ENCODE measurements around the gene THSD4.
A peak's percentile ranks its signal among the peaks of the same experiment; 100 is the strongest.

Gene THSD4

DNA sequence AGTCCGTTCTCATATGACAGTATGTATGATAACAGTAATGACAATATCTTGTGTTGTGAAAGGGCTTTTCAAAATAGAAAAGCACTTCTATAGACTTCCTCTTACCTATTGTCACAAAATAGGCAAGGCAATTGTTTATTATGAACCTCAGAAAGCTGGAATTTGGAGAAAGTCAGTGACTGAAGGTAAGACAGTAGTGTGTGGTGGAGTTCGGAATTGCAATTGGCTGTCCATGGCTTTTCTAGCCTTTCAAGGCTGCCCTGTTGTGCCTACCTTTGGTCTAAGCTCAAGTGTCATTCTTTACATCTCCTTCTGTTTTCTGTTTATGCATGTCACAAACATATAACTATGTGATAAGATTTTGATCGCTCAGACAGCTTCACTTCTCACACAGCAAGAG is 475.8 kb downstream of the THSD4 start:
- H3K36me3 ChIP-seq (ENCODE audit: control insufficient read depth in 5 of 5, insufficient read depth in 5 of 5, low read length in 5 of 5): no peaks in the 10 kb centered on the region
- H3K4me3 ChIP-seq (ENCODE audit: low read depth in 1 of 5, low read length in 5 of 5): no peak overlapping the region
- H3K9me3 ChIP-seq (ENCODE audit: control insufficient read depth in 5 of 5, low read length in 5 of 5): peaks cover 0 to 7% (median 5%) of the 10 kb centered on the region in 5 donors
- no peak overlapping the region for H3K27ac ChIP-seq (ENCODE audit: low read depth, low read length)
- H3K27me3 ChIP-seq (ENCODE audit: control insufficient read depth in 5 of 5, insufficient read depth in 4 of 5, low read length in 5 of 5): no peaks in the 10 kb centered on the region
- peaks cover 0 to 2% (median 0%) of the 10 kb centered on the region in 5 donors for H3K4me1 ChIP-seq (ENCODE audit: control insufficient read depth in 5 of 5, insufficient read depth in 5 of 5, low read length in 5 of 5)
- no peak overlapping the region for H3K9ac ChIP-seq (ENCODE audit: low read length in 5 of 5)

DNA sequence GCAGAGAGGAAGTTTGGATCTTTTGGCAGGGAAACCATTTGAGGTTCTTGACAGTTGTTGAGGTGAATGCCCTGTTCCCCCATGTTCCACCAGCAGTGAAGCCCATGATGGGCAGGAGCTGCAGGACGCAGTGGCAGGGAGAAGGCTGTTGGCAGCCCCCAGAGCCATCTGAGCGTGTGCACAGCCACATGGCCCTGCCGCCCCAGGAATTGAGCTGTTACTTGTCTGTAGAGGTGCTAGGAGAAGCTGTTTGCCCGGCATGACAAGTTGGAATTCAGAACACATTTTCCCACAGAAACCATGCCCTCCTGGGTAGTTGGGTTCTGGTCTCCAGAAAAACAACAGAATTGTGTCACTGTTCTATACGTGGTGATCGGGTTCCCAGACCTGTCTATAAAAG is 476.9 kb downstream of the THSD4 start:
- Histone ChIP-seq H3K4me1 (ENCODE audit: control insufficient read depth in 5 of 5, insufficient read depth in 5 of 5, low read length in 5 of 5) (peaks cover 0 to 12% (median 9%) of the 10 kb centered on the region in 5 donors), H3K27ac (ENCODE audit: low read depth, low read length) (no peak overlapping the region), H3K9me3 (ENCODE audit: control insufficient read depth in 5 of 5, low read length in 5 of 5) (no peaks in the 10 kb centered on the region), H3K4me3 (ENCODE audit: low read depth in 1 of 5, low read length in 5 of 5) (no peak overlapping the region), H3K27me3 (ENCODE audit: control insufficient read depth in 5 of 5, insufficient read depth in 4 of 5, low read length in 5 of 5) (no peaks in the 10 kb centered on the region), H3K36me3 (ENCODE audit: control insufficient read depth in 5 of 5, insufficient read depth in 5 of 5, low read length in 5 of 5) (no peaks in the 10 kb centered on the region), H3K9ac (ENCODE audit: low read length in 5 of 5) (no peak overlapping the region)

DNA sequence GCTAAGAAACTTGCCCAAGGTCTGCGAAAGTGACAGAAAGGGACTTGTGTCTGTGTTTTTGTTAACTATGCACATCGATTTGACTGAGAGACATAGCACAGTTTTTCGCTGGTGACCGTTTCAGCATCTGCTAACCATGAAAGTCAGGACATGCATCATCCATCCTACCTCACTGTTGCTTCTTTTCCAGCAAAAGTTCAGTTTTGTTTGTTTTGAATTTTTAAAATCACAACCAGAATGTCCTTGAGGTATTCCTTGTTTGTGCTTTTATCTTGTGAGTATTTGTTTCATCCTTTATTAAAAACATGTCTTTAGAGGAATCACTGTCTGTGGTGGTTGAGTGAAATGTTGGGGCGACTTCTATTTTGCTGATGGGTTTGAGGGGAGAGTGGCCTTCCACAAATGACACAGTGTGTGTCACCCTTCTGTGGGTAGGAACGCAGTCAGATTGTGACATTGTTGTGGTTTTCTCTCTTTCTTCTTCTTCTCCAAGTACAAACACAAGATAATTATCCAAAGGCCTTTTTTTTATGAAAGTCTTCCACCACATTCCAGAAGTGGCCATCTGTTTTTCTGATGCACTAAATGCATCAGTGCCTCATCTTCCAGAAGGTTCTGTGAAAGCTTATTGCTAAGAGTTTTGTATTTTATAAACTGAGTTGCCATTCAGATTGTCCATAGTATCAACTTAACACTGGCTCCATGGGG is 480.7 kb downstream of the THSD4 start:
- H3K4me1 ChIP-seq (ENCODE audit: control insufficient read depth in 5 of 5, insufficient read depth in 5 of 5, low read length in 5 of 5): peaks cover 0 to 46% (median 24%) of the 10 kb centered on the region in 5 donors
- H3K27ac ChIP-seq (ENCODE audit: low read depth, low read length): peak overlapping the region; percentile 47
- H3K9ac ChIP-seq (ENCODE audit: low read length in 5 of 5): no peak overlapping the region
- H3K9me3 ChIP-seq (ENCODE audit: control insufficient read depth in 5 of 5, low read length in 5 of 5): no peaks in the 10 kb centered on the region
- H3K27me3 ChIP-seq (ENCODE audit: control insufficient read depth in 5 of 5, insufficient read depth in 4 of 5, low read length in 5 of 5): no peaks in the 10 kb centered on the region
- no peaks in the 10 kb centered on the region for H3K36me3 ChIP-seq (ENCODE audit: control insufficient read depth in 5 of 5, insufficient read depth in 5 of 5, low read length in 5 of 5)
- no peak overlapping the region for H3K4me3 ChIP-seq (ENCODE audit: low read depth in 1 of 5, low read length in 5 of 5)

DNA sequence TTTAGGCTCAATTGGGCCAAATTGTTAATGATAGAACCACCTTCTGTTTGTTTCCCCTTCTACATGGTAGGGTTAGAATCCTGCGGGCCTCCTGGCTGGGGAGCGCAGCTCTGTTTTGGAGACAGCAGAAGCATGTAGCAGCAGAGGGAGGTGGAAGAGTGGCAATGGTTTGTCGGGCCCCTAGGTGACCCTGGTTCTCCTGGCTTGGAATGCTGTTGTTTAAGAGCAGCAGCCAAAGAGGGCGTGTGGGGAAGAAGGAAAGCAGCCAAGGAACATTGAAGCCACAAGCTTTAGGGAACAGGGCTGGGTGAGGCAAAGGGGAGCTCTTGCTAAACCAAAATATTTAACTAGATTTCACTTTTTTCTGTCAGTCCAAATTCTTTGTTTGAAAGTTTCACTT is 481.4 kb downstream of the THSD4 start:
- H3K27ac ChIP-seq (ENCODE audit: low read depth, low read length): peak overlapping the region; percentile 47
- no peaks in the 10 kb centered on the region for H3K9me3 ChIP-seq (ENCODE audit: control insufficient read depth in 5 of 5, low read length in 5 of 5)

DNA sequence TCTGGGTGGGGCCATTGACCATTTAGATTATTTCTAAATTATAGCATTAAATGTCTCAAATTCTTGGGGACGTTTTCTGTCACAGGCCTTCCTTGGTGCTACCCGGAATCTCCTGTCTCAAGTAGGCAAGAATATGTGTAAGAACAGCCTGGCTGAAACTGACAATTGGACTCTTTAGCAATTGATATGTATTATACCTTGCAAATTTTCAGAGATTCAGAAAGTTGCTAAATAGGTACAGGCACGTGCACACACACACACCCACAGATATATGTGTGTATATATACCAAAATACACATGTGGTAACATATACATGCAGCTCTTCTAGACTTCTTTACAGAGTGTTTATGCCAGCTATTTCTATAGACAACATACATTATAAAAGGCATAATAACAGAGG is 481.9 kb downstream of the THSD4 start:
- Histone ChIP-seq H3K4me1 (ENCODE audit: control insufficient read depth in 5 of 5, insufficient read depth in 5 of 5, low read length in 5 of 5) (peaks cover 0 to 53% (median 31%) of the 10 kb centered on the region in 5 donors), H3K27ac (ENCODE audit: low read depth, low read length) (peak overlapping the region; percentile 47), H3K9me3 (ENCODE audit: control insufficient read depth in 5 of 5, low read length in 5 of 5) (no peaks in the 10 kb centered on the region), H3K9ac (ENCODE audit: low read length in 5 of 5) (no peak overlapping the region), H3K27me3 (ENCODE audit: control insufficient read depth in 5 of 5, insufficient read depth in 4 of 5, low read length in 5 of 5) (no peaks in the 10 kb centered on the region), H3K4me3 (ENCODE audit: low read depth in 1 of 5, low read length in 5 of 5) (no peak overlapping the region), H3K36me3 (ENCODE audit: control insufficient read depth in 5 of 5, insufficient read depth in 5 of 5, low read length in 5 of 5) (no peaks in the 10 kb centered on the region)

More for the DNA sequence above, 481.4 kb downstream of the THSD4 start:
- H3K36me3 ChIP-seq (ENCODE audit: control insufficient read depth in 5 of 5, insufficient read depth in 5 of 5, low read length in 5 of 5): no peaks in the 10 kb centered on the region
- no peak overlapping the region for H3K4me3 ChIP-seq (ENCODE audit: low read depth in 1 of 5, low read length in 5 of 5)
- H3K27me3 ChIP-seq (ENCODE audit: control insufficient read depth in 5 of 5, insufficient read depth in 4 of 5, low read length in 5 of 5): no peaks in the 10 kb centered on the region
- H3K4me1 ChIP-seq (ENCODE audit: control insufficient read depth in 5 of 5, insufficient read depth in 5 of 5, low read length in 5 of 5): peaks cover 0 to 53% (median 31%) of the 10 kb centered on the region in 5 donors
- no peak overlapping the region for H3K9ac ChIP-seq (ENCODE audit: low read length in 5 of 5)

DNA sequence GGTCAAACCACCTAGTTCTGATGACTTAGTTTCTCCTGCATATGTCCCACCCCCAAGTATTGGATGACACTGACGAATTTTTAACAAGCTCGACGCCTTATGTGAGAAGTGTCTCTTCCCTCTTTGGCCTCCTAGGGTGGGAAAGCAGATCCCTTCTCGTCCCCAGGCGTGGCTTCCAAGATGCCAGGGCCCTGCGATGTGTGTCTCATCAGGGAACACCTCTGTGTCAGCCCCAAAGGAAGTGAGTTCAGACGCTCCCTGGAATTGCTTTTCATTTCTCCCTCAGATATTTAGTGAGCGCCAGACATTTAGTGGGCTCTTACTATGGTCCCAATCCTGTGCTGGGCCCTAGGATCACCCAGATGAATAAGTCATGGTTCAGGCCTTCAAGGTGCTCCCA is 482.4 kb downstream of the THSD4 start:
- no peaks in the 10 kb centered on the region for H3K27me3 ChIP-seq (ENCODE audit: control insufficient read depth in 5 of 5, insufficient read depth in 4 of 5, low read length in 5 of 5)
- peaks cover 0 to 53% (median 31%) of the 10 kb centered on the region in 5 donors for H3K4me1 ChIP-seq (ENCODE audit: control insufficient read depth in 5 of 5, insufficient read depth in 5 of 5, low read length in 5 of 5)

DNA sequence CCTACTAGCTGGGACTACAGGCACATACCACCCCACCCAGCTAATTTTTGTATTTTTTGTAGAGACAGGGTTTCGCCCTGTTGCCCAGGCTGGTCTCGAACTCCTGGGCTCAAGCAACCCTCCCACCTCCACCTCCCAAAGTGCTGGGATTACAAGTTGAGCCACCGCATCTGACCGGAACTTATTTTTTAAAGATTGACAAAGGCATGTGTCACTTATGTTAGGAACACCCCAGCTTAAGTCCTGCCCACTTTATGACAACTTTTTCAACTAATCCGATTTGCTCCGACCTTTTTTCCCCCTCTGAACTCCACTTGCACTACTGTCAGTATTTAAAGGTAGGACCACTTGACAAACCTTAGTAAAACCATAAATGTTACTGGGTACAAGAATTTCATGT is 483.5 kb downstream of the THSD4 start:
- Histone ChIP-seq H3K4me3 (ENCODE audit: low read depth in 1 of 5, low read length in 5 of 5) (no peak overlapping the region), H3K9me3 (ENCODE audit: control insufficient read depth in 5 of 5, low read length in 5 of 5) (no peaks in the 10 kb centered on the region), H3K9ac (ENCODE audit: low read length in 5 of 5) (no peak overlapping the region), H3K27me3 (ENCODE audit: control insufficient read depth in 5 of 5, insufficient read depth in 4 of 5, low read length in 5 of 5) (no peaks in the 10 kb centered on the region), H3K4me1 (ENCODE audit: control insufficient read depth in 5 of 5, insufficient read depth in 5 of 5, low read length in 5 of 5) (peaks cover 0 to 53% (median 31%) of the 10 kb centered on the region in 5 donors), H3K27ac (ENCODE audit: low read depth, low read length) (no peak overlapping the region), H3K36me3 (ENCODE audit: control insufficient read depth in 5 of 5, insufficient read depth in 5 of 5, low read length in 5 of 5) (no peaks in the 10 kb centered on the region)

More for the DNA sequence above, 482.4 kb downstream of the THSD4 start:
- peak overlapping the region; percentile 47 for H3K27ac ChIP-seq (ENCODE audit: low read depth, low read length)
- H3K9ac ChIP-seq (ENCODE audit: low read length in 5 of 5): no peak overlapping the region
- no peaks in the 10 kb centered on the region for H3K9me3 ChIP-seq (ENCODE audit: control insufficient read depth in 5 of 5, low read length in 5 of 5)
- H3K36me3 ChIP-seq (ENCODE audit: control insufficient read depth in 5 of 5, insufficient read depth in 5 of 5, low read length in 5 of 5): no peaks in the 10 kb centered on the region
- no peak overlapping the region for H3K4me3 ChIP-seq (ENCODE audit: low read depth in 1 of 5, low read length in 5 of 5)

DNA sequence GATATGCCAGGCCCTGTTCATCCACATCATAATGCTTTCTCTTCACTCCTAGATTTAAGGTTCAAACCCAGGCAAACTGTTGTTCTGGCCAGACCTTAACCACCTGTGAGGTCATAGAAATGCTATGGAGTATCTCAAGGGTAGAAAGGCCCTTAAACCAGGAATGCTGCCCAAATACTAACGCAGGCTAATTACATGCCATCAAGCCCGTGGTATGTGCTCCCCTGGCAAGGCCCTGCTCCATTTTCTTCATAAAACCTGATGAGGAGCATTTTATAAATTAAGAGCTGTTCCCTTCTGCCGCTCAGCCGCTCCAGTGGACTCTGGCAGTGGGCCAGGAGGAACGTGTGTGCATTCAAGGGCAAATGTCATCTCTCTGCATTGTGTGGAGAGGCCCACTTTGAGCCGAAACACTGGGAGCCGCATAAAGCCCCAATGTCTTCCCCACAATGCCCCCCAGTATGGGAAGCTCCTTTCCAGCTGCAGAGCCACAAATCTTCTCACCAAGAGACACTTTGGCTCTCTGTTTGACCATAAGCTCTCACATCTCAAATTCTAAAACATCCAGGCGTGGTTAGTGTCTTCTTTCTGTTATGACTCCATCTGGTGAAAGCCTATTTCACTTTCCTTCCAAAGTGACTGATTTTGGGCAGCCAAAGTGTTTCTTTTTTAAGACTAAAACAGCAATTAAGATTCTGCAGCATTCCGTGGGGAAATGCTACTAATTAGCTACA is 484.3 kb downstream of the THSD4 start:
- Histone ChIP-seq H3K9me3 (ENCODE audit: control insufficient read depth in 5 of 5, low read length in 5 of 5) (peaks cover 0 to 3% (median 0%) of the 10 kb centered on the region in 5 donors), H3K27me3 (ENCODE audit: control insufficient read depth in 5 of 5, insufficient read depth in 4 of 5, low read length in 5 of 5) (no peaks in the 10 kb centered on the region), H3K27ac (ENCODE audit: low read depth, low read length) (peak overlapping the region; percentile 34), H3K36me3 (ENCODE audit: control insufficient read depth in 5 of 5, insufficient read depth in 5 of 5, low read length in 5 of 5) (no peaks in the 10 kb centered on the region), H3K9ac (ENCODE audit: low read length in 5 of 5) (peak overlapping the region in 2 of 5 donors; percentile 2 to 23), H3K4me1 (ENCODE audit: control insufficient read depth in 5 of 5, insufficient read depth in 5 of 5, low read length in 5 of 5) (peaks cover 0 to 53% (median 31%) of the 10 kb centered on the region in 5 donors), H3K4me3 (ENCODE audit: low read depth in 1 of 5, low read length in 5 of 5) (peak overlapping the region in 1 of 5 donors; percentile 12)

DNA sequence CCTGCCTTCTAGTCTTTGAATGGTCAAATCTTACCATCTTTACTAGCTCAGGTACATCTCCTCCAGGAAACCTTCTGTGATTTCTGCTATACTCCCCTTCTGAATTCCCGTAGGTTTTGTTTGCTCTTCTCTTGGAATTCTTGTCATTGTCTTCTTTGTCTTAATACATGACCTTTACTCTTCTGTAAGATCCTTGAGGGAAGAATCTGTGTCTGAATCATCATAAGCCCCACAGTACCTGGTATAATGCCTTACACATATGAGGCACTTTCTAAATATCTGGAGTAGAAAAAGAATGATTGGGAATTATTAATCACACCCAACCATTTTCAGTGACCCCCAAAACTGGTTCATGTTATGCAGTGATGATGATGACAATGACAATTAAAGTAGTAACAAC is 485.0 kb downstream of the THSD4 start:
- H3K4me1 ChIP-seq (ENCODE audit: control insufficient read depth in 5 of 5, insufficient read depth in 5 of 5, low read length in 5 of 5): peaks cover 0 to 53% (median 31%) of the 10 kb centered on the region in 5 donors
- no peaks in the 10 kb centered on the region for H3K27me3 ChIP-seq (ENCODE audit: control insufficient read depth in 5 of 5, insufficient read depth in 4 of 5, low read length in 5 of 5)
- peak overlapping the region in 2 of 5 donors; percentile 2 to 23 for H3K9ac ChIP-seq (ENCODE audit: low read length in 5 of 5)
- H3K4me3 ChIP-seq (ENCODE audit: low read depth in 1 of 5, low read length in 5 of 5): no peak overlapping the region
- no peak overlapping the region for H3K27ac ChIP-seq (ENCODE audit: low read depth, low read length)
- H3K9me3 ChIP-seq (ENCODE audit: control insufficient read depth in 5 of 5, low read length in 5 of 5): peaks cover 0 to 8% (median 3%) of the 10 kb centered on the region in 5 donors
- no peaks in the 10 kb centered on the region for H3K36me3 ChIP-seq (ENCODE audit: control insufficient read depth in 5 of 5, insufficient read depth in 5 of 5, low read length in 5 of 5)
